NCI-H2196 treated with DMSO at 0.1 percent for 48 hours (cell line): ENCODE measurements around the gene ACTR5.
"Not testable (repeated sequence)": the region's sequence is repeated elsewhere in the genome, so short reads cannot be mapped to it uniquely, and the experiment has no call there.

Source experiments
- DNase-seq: peaks from one replicate; lab custom pipeline; 2025; ENCODE audit not compliant: unreplicated experiment; lab: John Stamatoyannopoulos, UW

Gene ACTR5

DNA sequence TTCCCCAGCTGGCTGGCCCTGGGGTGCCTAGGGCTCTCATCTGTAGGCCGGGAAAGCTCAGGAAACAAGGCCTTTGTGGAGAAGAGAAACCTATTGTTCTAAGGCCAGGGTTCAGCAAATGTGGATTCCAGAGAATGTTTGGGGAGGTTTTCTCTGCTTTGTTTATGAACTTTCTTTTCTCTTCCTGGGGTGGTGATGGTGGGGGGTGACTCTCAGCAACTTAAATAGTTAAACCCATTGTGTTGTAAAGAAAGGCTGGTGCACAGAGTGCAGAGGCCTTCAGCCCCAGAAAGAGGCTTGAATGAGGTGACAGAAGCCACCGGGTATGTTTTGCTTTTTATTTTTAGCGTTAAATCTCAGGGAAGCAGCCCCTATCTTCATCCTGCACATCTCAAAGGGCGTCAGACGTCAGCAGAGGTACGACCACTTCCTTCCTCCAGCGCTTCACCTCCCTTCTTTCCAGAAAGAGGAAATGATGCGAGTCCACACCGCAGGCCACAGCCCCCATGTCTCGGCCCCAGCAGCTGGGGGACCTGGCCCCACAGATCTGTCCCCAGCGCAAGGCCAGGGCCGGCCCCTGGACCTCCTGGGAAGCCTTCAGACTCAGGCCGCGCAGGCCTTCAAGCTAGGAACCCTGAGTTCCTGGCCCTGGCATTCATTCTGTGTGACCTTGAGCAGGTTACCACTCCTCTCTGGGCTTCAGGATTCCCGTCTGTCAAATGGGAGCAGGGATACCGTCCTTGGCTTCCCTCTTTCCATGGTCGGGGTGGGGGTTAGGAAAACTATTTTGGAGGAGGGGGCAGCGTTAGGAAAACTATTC, 56.6 kb downstream of the ACTR5 start:
- no peak for DNase-seq

DNA sequence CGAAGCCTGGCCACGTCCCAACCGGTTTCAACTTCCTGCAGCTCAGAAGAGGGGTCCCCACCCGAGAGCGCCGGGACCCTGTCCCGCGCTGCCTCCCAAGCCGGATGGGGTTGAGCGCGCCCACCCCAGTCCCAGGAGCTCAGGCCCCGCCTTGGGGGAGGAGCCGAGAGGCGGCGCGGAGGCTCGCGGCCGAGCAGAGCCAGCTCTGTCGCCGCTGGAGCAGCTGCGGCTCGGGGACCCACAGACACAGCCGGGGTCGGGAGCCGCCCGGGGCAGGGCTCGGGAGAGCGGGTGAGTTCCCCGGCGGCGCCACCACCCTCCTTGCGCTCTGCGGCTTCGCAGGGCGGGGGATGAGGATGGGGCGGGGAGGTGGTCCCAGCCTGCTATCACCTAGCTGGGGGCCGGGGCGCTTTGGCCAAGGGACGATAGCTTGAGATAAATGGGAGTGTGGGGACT, 57.3 kb downstream of the ACTR5 start, which contains the start of gene PPP1R16B:
Gene PPP1R16B, plus strand, starts transcription at position 196 of the 456 bp plus-strand sequence. CDS start 30,229 bp downstream, outside the sequence.
- no peak for DNase-seq

DNA sequence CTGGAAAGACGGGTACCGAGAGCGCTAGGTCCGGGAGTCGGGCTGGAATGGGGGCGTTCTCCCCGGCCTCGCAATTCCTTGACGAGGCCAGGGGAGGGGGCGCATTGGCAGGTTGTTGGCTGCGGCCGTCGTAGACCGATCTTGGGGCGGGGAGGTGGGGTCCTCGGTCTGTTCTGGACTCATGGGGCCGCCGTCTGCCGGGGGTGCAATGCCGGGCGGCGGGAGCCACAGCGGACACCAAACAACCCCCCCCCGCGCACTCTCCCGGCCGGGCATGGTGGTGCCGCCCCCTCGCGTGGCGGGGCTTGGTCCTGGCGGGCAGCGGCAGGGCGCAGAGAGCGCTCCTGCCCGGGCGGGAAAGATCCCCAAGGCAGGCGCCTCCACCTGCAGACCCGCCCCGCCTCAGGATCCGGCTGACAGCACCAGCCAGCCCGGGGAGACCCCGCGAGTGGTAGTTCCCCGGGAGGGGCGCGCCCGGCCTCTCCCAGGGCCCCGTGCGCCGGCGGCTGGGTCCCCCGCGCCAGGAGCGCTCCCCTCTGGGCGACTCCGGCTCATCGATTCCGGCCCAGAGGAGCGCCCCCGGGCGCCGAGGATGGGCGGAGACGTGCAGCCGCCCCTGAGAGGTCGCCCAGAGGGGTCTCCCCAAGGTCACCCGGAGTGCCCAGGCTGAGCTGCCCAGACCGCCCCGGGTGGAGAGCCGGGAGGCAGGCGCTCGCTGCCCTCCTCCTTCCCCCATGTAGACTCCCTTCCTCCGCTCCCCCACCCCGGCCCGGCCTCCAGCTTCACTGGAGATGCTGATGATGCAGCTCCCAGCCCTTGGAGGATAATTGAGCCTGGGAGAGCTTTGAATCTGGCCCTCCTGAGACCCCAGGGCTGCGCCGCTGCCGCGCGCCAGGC, 57.9 kb downstream of the ACTR5 start:
- DNase-seq: no peak

DNA sequence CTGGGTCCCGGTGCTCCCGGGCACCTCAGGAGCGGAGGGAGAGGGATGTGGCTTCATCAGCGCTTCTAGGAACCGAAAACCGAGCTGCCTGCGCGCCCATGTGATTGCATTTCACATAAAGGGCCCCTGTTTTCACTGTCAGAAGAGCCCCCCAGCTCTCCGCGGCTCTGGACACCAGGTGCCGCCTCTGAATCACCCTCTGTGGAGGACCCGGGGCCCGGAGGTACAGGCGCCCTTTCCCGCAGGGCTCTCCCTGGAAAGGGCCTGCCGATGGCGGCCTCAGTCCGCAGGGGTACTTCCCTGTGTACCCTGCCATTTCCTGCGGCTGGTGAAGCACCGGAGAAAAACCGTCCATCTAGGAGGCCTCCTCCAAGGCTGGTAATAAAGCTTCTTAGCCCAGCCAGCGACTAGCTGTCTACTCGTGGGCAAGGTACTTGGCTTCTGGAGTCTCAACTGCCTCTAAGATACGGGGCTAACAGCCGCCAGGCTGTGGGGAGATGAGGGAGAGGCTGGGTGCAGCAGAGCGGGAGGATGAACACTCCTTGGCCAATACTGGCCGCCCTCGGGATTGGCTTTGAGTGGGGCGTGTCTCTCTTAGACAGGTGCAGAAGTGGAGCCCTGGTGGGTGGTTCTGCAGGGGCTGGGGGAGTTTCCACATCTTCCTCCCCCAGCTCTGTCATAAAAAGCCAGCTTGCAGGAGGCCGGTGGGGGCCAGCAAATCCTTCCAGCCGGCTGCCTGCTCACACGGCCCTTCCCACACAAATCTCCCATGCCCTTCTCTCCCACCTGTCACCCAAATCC, 58.8 kb downstream of the ACTR5 start:
- DNase-seq: no peak

DNA sequence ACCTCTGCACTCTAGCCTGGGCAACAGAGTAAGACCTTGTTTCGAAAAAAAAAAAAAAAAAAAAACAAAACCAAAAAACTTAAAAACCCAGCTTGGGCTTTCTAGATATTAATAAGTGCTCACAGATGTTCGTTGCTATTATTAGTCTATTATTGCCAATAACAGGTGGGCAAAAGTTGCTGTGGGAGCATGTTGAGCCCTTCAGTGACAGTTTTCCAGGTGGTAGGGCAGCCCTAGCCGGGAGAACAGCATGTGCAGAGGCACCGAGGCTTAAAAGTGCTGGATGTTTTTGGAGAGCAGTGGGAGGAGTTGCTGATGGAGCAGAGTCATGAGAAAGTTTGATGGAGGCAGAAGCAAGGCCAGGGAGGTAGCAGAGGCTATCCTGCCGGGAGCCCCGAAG, 61.7 kb downstream of the ACTR5 start:
- DNase-seq: no peak

DNA sequence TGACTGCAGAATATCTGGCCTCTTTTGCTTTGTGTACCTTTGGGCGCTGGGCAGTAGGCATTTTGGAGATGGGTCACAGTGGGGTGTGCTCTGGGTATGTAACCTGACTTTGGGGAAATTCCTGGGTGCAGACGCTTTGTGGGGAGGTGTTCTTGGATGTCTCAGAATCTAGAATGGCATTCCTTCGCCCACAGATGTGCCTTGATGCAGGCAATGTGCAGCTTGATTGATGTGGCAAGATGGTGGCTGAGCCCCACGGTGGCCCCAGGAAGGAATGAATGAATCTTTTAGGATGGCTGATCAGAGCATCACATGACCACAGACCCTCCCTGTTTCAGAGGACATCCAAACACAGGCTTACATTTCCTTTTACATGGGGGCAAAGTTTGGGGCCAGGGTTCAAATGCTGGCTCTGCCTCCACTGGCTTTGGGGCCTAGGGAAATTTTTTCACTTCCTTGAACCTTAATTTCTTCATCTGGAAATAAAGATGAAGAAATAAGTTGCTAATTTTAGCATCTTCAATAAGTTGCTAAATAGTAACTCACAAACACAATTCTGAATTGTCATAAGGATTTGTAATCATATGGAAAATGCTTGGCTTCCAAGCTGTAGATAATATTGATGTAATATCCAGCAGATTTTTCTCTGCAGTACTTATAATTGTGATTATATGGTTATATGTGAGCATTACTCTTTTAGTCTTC, 62.8 kb downstream of the ACTR5 start:
- no peak for DNase-seq

DNA sequence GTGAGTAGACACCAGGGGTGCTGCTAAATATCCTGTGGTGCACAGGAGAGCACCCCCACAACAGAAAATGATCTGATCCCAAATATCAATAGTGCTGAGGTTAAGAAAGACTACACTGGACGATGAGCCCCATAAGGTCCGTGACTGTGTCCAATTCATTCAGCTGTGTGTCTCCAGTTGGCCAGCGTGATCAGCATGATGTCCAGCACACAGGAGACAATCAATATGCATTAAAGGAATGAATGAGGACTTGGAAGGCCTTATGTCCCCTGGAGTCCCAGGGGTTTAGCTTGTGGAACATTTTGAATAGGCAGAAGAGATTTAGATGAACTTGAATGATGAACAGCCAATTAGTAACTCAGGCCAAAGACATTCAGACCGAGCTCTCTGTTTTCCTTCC, 63.5 kb downstream of the ACTR5 start:
- no peak for DNase-seq

DNA sequence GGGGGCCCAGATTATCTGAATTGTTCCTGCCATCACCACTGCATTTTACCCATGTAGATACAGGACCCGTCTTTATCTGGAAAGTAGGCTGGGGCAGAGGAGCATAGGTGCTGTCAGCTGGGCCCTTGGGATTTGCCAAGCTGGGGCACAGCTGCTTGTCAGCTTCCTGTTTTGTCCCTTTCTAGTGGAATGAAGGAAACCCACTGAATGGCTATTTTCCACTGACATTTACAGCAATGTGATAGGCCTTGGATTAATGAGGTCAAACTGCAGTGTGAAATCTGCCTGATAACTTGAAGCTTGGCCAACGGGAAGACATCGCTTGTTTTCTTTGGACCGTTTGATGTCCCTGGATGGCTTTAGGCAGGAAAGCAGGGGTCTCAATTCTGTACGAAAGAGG, 63.9 kb downstream of the ACTR5 start:
- no peak for DNase-seq

DNA sequence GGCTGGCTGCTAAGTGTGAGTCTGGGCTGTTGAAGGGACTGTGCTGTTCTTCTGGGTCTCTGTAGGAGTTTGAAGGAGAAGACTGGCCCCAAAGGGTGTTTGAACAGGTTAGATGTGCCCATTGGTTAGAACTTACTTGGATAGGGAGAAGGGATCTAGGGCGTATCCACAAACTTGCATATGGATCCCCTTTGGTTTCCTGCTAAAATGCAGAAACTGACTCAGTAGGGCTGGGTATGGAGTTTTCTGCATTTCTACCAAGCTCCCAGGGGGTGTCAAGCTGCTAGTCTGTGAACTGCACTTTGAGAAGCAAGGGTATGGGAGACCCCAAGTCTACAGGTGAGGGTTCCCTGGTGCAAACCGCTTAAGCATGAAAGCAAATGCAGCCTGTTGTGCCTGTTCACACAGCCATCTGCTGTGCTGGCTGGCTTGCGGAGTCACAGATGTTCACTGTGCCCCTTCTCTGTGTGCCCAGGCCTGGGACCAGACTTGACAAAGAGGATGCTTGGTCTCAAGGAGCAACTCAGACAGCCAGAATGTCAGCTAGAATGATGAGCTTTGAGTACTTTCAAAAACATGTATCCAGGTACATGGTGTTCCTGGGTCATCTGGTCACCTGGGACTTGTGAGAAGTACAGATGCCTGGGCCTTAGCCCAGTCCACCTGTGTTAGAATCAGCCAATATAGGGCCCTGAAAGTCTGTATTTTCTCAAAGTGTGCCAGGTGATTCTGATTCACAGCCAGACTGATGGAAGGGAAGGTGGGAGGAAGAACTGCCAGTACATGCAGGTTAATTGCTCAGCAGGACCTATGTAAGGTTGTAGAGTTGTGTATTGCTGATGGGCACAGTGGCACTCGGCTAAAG, 64.7 kb downstream of the ACTR5 start:
- no peak for DNase-seq

DNA sequence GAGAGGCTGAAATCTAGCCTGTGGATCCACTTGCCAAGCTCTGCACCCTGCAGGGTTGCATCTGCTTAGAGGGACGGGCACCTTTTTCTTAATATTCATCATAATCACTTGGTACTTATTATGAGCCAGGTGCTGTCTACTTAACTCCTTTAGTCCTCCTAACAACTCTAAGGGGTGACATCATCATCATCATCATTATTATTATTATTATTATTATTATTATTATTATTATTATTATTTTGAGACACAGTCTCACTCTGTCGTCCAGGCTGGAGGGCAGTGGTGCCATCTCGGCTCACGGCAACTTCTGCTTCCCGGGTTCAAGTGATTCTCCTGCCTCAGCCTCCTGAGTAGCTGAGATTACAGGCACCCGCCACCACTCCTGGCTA, 65.3 kb downstream of the ACTR5 start:
- not testable (repeated sequence) for DNase-seq

DNA sequence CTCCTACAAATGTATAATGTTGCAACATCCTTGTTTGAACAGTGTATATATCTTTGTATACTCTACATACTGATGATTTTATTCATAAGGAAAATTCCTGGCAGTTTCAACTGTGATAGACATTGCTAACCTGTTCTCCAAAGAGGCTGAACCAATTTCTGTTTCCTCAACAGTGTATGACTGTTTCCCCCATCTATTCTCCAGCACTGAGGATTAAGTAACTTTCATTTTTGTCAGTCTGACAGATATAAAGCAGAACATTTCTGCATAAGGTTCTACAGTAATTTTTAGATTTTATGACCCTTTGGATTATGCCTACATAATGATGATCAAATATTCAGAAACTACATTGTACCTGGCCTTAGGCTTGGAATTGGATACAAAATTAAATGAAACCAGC, 67.2 kb downstream of the ACTR5 start:
- no peak for DNase-seq

DNA sequence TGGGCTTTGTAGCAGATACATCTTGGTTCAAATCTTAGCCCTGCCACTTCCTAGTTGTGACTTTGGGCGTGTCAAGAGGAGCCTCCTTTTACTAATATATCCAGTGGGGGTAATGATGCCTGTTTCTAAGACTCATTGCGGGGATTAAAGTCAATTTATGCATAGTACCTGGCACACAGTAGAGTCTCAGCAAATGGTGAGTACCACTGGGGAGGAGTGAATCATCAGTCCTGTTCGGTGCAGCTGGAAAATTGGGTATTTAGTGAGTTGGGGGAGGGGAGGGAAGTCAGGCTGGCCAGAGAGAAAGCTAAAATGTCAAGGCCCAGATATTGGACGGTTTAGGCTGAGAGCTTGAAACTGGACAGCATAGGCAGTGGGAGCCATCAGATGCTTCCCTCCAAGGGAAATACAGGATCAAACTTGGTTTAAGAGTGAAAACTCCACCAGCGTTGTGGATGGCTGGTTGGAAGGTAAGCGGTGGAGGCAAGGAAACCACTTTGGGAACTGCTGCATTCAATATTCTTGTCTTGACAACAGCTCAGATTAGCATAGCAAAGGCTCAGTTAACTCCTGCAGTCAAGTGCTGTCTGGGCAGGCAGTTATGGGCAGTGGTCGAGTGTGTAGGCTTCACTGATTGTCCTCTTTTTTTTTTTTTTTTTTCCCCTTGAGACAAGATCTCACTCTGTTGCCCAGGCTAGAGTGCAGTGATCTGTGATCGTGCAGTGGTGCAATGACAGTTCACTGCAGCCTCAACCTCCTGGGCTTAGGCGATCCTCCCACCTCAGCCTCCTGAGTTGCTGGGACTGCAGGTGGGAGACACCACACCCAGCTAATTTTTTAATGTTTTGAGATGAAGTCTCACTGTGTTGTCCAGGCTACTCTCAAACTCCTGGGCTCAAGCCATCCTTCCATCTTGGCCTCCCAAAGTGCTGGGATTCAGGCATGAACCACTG, 70.1 kb downstream of the ACTR5 start:
- DNase-seq: no peak
